HG03469 (cell line): ENCODE data around the gene STOM.

Experiments used
- ATAC-seq: cut with Tn5 transposase; IDR thresholded peaks from one replicate; pipeline ENCODE4 v1.9.1; 2021; ENCODE audit warnings: mild to moderate bottlenecking, moderate library complexity, moderate number of reproducible peaks; ENCODE audit not compliant: unreplicated experiment

STOM gene

DNA sequence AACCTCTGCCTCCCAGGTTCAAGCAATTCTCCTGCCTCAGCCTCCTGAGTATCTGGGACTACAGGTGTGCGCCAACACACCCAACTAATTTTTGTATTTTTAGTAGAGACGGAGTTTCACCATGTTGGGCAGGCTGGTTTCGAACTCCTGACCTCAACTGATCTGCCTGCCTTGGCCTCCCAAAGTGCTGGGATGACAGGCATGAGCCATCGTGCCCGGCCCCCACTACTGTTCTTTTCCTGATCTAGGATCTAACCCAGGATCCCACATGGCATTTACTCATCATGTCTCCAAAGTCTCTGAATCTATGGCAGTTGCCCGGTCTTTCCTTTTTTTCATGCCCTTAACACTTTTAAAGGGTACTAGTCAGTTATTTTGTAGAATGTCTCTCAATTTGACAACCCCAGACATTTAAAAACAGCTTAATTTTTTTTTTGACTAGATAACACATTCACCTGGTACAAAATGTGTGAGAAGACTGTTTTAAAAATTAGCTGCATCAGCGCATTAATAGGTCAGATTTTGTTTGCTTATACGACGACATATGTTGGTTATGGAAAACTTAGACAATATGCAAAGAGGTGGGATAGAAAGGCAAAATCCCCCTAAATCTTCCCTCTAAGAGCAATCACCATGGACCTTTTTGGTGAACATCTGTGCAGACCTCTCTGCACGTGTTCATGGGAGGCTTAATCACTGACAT, 46.5 kb downstream of the STOM start:
- no peak for ATAC-seq

DNA sequence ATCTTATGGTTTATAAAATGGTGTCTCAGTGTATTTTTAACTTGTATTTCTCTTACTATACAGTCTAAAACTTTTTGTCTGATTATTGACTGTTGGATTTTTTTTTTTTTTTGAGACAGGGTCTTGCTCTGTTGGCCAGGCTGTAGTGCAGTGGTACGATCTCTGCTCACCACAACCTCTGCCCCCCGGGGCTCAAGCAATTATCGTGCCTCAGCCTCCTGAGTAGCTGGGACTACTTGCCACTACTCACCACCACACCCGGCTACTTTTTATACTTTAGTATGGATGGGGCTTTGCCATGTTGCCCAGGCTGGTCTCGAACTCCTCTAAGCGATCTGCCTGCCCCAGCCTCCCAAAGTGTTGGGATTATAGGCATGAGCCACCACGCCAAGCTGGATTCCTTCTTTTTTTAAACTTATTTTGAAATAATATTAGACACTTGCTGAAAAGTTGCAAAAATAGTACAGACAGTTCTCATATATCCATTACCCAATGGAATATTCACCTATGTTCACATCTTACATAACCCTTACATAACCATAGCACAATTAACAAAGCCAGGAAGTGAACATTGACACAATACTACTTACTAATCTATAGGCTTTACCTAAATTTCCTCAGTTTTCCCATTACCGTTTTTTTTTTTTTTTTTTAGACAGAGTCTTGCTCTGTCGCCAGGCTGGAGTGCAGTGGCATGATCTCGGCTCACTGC, 47.2 kb downstream of the STOM start:
- ATAC-seq: no peak

DNA sequence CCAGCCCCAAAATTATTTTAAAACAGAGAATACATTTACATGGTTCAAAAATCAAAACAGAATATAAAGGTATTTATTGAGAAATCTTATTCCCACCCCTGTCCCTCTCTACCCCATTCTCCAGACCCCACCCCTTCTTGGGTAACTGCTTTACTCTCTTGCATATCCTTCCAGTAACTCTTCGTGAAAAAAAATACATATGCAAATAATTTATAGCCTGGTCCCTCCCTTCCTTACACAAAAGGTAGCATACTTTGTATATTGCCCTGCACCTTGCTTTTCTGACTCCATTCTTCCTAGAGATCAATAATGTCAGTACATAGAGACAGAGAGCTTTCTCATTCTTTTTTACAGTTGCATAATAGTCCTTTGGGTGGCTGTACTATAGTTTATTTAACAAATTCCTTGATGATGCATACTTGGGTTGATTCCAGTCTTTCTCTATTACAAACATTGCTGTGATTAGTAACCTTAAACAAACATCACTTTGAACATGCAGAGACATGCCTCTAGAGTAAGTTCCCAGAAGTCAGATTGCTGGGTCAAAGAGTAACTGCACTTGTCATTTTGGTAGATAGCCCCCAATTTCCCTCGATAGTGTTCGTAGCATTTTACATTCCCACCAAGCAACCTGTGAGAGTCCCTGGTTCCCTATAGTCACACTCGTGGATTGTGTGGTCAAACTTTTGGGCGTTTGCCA, 47.9 kb downstream of the STOM start:
- no peak for ATAC-seq

DNA sequence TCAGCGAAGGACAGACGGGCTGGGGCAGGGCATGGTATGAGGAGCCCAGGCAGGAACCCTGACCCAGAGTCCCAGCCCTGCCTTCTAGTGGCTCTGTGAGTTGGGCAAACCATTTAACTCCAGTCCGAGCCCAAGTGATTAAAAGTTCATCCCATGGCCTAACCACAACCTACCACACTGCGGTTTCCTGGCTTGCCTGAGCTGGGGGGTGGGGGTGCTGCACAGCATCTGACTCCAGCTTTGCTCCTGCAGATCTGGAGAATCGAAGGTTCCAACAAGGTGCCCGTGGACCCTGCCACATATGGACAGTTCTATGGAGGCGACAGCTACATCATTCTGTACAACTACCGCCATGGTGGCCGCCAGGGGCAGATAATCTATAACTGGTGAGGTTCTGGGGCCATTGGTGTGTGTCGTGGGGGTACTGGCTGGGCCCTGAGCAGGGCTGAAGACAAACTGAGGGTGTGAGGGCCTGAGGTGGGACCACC, 49.0 kb downstream of the STOM start:
- ATAC-seq: no peak

DNA sequence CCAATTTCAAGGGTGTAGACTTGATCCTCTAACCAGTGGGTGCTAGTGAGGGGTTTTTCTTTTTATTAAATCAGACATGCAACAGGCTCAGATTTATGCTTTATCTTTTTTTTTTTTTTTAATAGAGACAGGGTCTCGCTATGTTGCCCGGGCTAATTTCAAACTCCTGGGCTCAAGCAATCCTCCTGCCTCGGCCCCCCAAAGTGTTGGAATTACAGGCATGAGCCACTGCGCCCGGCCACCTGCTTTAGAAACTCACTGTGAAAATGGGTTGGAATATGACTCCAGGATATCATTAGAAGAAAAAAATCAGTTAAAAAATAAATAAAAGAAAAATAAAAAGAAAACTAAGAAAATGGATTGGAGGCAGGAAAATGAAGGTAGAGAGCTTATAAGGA, 50.7 kb downstream of the STOM start:
- no peak for ATAC-seq

DNA sequence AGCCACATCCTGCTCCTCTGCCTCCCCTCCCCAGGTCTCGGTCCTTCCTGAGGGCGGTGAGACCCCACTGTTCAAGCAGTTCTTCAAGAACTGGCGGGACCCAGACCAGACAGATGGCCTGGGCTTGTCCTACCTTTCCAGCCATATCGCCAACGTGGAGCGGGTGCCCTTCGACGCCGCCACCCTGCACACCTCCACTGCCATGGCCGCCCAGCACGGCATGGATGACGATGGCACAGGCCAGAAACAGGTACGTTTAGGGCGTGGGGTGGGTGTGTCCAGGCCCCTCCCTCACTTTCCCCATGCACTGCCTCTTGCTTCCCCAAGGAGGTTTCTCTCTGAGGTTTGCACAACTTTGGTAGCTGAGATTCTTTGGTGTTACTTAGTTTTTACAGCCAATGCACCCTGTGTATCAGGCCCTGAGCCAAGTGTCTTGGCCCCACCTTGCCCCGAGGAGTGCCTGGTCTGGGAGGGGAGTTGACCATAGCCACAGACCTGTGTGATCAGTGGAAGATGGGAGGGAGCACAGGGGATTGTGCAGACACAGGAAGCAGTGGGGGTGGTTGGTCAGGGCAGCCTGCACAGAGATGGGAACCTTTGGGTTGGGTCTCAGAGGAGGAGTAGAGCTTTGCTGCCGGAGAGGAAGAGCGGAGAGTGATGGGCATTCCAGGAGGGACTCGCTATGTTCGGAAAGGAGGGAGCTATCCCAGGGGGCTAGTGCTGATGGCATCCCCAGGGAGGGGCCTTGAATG, 51.2 kb downstream of the STOM start:
- ATAC-seq: no peak

DNA sequence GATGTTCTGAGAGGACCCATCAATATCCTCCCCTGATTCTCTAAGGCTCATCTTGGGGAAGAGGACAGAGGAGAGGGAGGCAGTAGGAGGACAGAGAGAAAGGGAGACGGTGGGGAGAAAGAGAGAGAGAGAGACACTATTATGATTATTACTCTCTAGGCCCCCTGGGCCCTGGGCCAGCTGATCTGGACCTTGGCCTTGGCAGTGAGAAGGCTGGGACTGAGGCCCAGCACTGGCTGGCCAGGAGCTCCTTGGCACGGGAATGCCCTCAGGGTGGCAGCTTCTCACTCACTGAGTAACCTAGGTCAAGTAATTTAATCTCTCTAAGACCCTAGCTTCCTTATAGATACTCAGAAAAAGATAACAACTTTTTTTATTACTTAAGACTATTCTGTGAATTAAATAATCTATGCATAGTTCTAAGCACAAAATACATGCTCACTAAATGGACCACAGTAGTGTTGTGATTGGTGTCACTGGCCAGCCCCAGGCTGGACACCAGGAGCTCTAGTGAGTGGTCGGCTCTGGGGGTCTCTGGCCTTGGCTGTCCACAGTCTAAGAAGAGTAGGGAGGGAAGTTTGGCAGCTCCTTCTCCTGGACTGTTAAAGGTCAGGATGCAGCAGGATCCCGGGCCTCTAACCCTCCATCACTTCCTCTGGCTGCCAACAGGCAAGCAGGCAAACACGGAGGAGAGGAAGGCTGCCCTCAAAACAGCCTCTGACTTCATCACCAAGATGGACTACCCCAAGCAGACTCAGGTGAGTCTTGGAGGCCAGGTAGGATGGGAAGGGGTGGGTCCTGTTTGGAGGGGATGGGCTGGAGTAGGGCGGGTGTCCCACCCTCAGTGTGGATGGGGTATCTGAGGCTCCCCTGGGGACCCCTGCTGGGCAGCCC, 52.1 kb downstream of the STOM start:
- ATAC-seq: no peak

DNA sequence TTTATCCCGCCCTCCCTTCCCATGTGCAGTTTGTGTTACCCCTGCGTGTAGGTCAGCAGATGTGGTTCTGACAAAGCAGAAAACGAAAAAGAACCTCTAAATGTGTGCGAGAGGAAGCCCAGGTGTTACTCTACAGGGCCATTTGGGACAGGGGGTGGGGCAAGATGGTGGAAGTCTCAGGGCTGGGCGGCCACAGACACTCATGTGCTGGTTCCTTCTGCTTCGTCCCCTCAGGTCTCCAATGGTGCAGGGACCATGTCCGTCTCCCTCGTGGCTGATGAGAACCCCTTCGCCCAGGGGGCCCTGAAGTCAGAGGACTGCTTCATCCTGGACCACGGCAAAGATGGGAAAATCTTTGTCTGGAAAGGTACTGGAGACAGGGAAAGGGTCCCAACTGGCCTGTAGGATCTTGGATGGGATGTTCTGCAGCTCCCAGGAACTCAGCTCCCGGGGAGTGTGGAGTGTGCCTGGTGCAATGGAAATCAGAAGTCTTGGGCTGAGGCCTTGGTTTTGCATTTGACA, 53.1 kb downstream of the STOM start:
- ATAC-seq: no peak

DNA sequence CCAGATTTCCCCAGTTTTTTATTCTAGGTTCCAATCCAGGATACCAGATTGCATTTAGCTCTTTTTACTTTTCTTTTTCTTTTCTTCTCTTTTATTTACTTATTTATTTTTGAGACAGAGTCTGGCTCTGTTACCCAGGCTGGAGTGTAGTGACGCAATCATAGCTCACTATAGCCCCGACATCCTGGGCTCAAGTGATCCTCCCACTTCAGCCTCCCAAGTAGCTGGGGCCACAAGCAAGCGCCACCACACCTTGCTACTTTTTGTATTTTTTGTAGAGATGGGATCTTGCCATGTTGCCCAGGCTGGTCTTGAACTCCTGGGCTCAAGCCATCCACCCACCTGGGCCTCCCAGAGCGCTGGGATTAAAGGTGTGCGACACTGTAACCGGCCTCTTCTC, 53.7 kb downstream of the STOM start:
- ATAC-seq: no peak

DNA sequence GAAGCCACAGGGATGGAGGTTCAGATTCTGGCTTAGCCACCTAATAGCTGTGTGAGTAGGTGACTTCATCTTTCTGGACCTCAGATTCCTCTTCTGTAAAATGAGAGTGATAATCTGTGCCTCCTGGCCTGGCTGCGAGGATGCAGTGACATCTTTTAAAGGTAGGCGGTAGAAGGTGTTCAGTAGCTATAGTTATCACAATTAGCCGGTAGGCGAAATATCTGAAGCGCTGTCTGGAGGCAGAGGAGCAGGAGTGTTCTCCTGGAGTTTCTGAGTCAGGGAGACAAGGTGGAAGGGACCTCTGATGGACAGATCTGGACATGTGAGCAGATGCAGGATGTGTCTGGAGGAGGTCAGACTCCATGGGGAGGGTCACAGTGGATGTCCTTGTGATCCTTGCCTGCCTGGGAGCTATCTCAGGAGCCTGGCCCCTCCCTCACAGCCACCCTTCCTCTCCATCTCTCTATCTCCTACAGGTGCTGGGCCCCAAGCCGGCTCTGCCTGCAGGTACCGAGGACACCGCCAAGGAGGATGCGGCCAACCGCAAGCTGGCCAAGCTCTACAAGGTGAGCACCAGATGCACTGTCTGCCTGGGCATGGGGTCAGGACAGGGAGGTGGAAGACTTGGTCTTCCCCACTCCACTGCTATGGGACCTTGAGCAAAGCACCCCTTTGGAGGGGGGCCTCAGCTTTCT, 56.4 kb downstream of the STOM start:
- no peak for ATAC-seq

DNA sequence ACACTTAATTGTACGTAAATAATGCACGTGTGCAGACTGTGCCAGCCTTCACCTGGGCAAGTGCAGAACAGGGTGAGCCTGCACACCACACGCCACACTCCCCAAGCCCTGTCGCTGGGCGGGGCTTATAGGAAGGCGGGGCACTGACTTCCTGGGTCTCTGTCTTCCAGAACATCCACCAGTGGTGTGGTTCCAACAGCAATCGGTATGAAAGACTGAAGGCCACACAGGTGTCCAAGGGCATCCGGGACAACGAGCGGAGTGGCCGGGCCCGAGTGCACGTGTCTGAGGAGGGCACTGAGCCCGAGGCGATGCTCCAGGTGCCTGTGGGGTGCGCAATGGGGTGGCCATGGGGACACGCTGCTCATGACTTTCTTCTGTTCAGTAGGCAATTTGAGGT, 57.9 kb downstream of the STOM start:
- no peak for ATAC-seq

DNA sequence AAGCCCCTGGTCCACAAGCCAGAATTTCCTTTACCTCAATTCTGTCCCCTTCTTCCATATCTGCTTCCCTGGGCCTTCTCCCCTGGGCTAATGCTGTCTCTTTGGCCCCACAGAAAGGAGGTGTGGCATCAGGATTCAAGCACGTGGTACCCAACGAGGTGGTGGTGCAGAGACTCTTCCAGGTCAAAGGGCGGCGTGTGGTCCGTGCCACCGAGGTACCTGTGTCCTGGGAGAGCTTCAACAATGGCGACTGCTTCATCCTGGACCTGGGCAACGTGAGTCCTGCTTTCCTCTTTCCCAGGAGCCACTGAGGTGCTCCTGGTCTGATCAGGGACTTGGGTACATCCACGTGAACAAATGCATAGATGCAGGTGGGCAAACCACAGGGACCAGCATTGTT, 59.5 kb downstream of the STOM start:
- no peak for ATAC-seq

DNA sequence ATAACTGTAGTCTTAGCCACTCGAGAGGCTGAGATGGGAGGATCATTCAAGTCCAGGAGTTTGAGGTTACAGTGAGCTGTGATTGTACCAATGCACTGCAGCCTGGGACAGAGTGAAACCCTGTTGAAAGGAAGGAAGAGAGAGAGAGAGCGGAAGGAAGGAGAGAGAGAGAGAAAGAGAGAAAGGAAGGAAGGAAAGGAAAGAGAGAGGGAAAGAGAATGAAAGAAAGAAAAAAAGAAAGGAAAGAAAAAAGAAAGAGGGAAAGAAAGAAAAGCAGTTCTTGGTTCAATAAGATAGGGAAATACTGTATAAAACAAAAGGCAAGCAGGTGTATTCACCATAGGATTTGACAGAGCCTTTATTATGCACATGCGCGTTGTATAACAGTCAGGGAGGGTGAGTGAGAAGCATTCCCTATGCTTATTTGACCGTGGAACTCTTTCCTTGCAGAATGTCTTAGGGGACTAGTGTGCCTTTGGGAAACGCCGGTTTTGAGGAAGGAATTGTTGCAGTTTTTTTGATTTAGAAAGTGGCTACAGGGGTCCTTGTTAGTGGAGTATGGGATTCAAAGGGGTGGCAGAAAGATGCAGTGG, 60.1 kb downstream of the STOM start:
- no peak for ATAC-seq

DNA sequence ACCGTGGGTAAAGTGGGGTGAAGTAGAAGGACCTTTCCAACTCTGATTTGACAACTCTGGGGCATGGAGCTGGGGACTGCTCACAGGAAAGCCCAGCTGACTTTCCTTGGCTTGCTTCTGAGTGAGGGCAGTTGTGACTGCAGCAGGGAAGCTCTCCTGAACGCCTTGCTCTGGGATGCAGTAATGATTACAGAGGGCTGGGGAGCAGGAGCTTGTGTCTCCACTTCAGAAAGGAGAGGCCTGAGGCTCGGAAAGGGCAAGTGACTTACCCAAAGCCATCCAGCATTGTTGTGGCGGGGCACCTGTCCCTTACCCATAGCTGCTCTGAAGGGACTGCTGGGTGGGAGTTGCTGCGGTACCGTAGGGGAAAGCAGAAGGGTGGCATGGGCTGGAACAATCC, 60.9 kb downstream of the STOM start:
- ATAC-seq: no peak

DNA sequence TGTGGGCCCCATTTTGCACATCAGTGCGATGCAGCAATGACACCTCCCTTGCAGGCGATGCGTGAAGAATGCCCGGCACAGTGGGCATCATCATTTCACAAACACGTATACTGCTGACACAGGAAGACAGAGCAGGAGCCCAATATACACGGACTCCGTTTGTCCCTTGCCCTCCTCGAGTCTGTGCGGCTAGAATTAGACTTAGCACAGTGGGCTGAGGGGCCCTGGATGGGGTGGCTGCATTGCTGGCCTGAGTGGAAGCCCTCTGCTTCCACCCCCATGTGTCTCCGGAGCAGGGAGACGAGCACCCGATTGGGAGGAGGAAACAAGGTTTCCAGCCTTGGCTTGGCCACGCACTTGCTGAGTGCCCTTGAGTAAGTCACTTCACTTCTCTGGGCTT, 61.3 kb downstream of the STOM start:
- no peak for ATAC-seq

DNA sequence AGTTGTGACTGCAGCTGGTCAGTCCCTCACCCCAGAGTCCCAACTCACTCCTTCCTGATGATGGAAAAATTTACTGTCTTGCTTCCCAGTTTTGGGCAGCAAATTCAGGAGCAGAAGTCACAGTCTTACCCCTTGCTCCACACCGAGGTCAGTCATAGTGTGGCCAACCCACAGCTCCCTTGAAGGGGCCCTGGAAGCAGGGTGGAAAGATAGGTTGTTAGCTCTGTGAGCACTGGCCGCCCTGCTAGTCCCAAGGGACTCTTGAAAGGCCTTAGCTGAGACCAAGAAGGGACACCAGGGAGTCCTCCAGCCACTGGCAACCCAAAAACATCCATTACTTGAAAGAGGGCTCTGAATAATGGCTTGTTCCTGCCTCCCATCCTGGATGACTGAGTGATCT, 62.1 kb downstream of the STOM start:
- ATAC-seq: no peak

DNA sequence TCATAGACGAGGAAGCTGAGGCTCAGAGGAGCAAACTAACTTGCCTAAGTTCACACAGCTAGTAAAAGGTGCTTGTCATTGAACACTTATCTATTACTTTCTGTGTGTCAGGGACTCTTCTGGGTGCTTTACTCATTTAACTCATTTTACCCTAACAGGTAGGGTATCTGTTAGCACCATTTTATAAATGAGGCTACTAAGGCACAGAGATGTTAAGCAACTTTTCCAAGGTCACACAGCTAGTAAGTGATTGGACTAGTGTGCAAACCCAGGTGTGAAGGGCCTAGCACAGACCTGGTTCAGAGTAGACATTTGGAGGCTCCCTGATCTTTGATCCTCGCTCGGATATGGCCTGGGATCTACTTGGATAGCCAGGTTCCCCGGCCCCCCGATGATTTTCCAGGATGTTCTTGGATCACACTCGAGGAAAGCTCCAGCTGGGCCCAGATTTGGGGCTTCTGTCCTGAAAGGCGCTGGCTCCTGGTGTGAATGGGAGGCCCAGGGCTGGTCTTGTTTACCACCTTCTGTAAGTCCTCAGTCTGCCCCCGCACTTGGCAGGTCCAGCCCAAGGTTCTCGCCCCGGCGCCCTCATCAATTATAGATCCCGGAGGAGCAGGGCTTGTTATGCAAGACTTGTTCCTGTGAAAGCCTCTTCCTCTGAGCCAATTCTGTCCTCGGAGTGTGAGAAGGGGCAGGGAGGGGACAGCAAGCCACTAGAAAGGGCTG, 64.6 kb downstream of the STOM start:
- no peak for ATAC-seq

DNA sequence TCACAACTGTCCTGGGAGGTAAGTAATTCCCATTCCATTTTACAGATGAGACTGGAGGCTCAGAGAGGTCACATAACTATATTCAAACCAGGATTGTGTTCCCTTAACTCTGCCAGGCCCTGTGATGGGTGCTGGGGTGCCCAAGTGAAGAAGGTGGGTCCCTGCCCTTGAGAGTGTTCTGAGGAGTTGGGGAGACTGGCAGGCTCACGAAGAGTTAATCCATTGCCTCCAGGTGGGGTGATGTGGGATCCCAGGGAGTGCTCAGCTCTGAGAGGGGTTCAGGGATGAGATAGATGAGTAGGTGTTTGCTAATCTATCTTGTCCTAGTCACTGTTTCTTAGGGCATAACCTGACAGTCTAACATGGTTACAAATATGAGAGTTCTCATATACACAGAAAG, 65.3 kb downstream of the STOM start:
- ATAC-seq: no peak
